ENCODE results near the gene AGGF1. TPM values are rescaled to one million over a fixed set of nuclear protein-coding genes. Genes with fewer than 3 reads are reported as not detected.
A peak's percentile ranks its signal among the peaks of the same experiment; 100 is the strongest.

AGGF1 gene
- total RNA-seq (10 to 100 TPM; 16.3 to 21.8 (median 17.7) TPM), polyA plus RNA-seq (10 to 100 TPM in 2 of 3 donors, 1 to 10 TPM in 1; 8.4 to 11.8 (median 10.8) TPM)

GRCh38 chr5:77030097-77031071 is at the start of gene AGGF1:
Gene AGGF1, plus strand, starts transcription at chr5:77030404. Its CDS starts 363 bp downstream, at chr5:77030767.
- Histone ChIP-seq H3K36me3 (peaks cover 0 to 12% (median 0%) of the 10 kb centered on the region in 4 donors), H3K9me3 (no peaks in the 10 kb centered on the region), H3K4me1 (peaks cover 0 to 18% (median 14%) of the 10 kb centered on the region in 4 donors), H3K4me3 (peak within 1 kb of the TSS; percentile 77 to 94 (median 88)), H3K27ac (peak within 1 kb of the TSS; percentile 85 to 95 (median 90)), H3K27me3 (no peaks in the 10 kb centered on the region)
- TF ChIP-seq EP300 (IDR thresholded peaks at IDR 0.05) (no peak), CTCF (IDR thresholded peaks at IDR 0.05) (no peak), POLR2A (IDR thresholded peaks at IDR 0.05) (peak; percentile 53 to 69), POLR2AphosphoS5 (IDR thresholded peaks at IDR 0.05) (peak; percentile 74 to 88 (median 87))
- WGBS, 2 donors, result 0 to 1% methylated on average over 82 of the region's 82 CpGs
- DNase-seq, result peak; percentile 96
- intact Hi-C loops (cut with DNase I), result loop anchor here (1.0 to 5.0 kb wide), 2 partner anchors 47 to 462 kb away; partner anchors contain the start of gene WDR41

- no peaks in the 10 kb centered on the region for H3K9me3 ChIP-seq
- no peaks in the 10 kb centered on the region for H3K27me3 ChIP-seq
- no peak for DNase-seq
- TF ChIP-seq EP300 (IDR thresholded peaks at IDR 0.05), result no peak
- TF ChIP-seq POLR2A (IDR thresholded peaks at IDR 0.05), result no peak
- no peak for TF ChIP-seq CTCF (IDR thresholded peaks at IDR 0.05)
- no peak for TF ChIP-seq POLR2AphosphoS5 (IDR thresholded peaks at IDR 0.05)
- 69 to 84% methylated on average over 8 of the region's 8 CpGs for WGBS, 2 donors
- H3K4me1 ChIP-seq, result no peaks in the 10 kb centered on the region
- H3K4me3 ChIP-seq, result no peak overlapping the region
- no peak overlapping the region for H3K27ac ChIP-seq
- intact Hi-C loops (cut with DNase I), result no loop called here
- no peaks in the 10 kb centered on the region for H3K36me3 ChIP-seq
Measured at GRCh38 chr5:76980518-76981144, 49.6 kb upstream of the AGGF1 start.

- 31 to 75% methylated on average over 2 of the region's 2 CpGs for WGBS, 2 donors
- no peaks in the 10 kb centered on the region for H3K27me3 ChIP-seq
- no peaks in the 10 kb centered on the region for H3K4me1 ChIP-seq
- no peaks in the 10 kb centered on the region for H3K9me3 ChIP-seq
- intact Hi-C loops (cut with DNase I), result no loop called here
- no peak for DNase-seq
- H3K36me3 ChIP-seq, result no peaks in the 10 kb centered on the region
- no peak for TF ChIP-seq CTCF (IDR thresholded peaks at IDR 0.05)
- TF ChIP-seq EP300 (IDR thresholded peaks at IDR 0.05), result no peak
- TF ChIP-seq POLR2A (IDR thresholded peaks at IDR 0.05), result no peak
- no peak for TF ChIP-seq POLR2AphosphoS5 (IDR thresholded peaks at IDR 0.05)
- H3K4me3 ChIP-seq, result no peak overlapping the region
- H3K27ac ChIP-seq, result no peak overlapping the region
Measured at GRCh38 chr5:76982450-76982849, 47.8 kb upstream of the AGGF1 start.

- no peak for DNase-seq
- no peaks in the 10 kb centered on the region for H3K9me3 ChIP-seq
- H3K36me3 ChIP-seq, result no peaks in the 10 kb centered on the region
- WGBS, 2 donors, result 63 to 83% methylated on average over 3 of the region's 3 CpGs
- H3K27ac ChIP-seq, result no peak overlapping the region
- TF ChIP-seq POLR2A (IDR thresholded peaks at IDR 0.05) (no peak), POLR2AphosphoS5 (IDR thresholded peaks at IDR 0.05) (no peak), CTCF (IDR thresholded peaks at IDR 0.05) (no peak), EP300 (IDR thresholded peaks at IDR 0.05) (no peak)
- no peaks in the 10 kb centered on the region for H3K27me3 ChIP-seq
- H3K4me3 ChIP-seq, result no peak overlapping the region
- no peaks in the 10 kb centered on the region for H3K4me1 ChIP-seq
- intact Hi-C loops (cut with DNase I), result no loop called here
Measured at GRCh38 chr5:76983468-76983867, 46.7 kb upstream of the AGGF1 start.
